K562 (cell line): ENCODE measurements around the gene COL4A2. TPM values are rescaled to one million over a fixed set of nuclear protein-coding genes. Genes with fewer than 3 reads are reported as not detected.

Experiments
- ATAC-seq: fragments of 200-7000 bp; cut with Tn5 transposase; 3 replicates; pipeline ENCODE4 v1.9.1; 2020; ENCODE audit warnings: moderate library complexity
- BruUV-seq: library from RNA; stranded (reverse); fragments of 400-500 nt; replicated peaks from 2 replicates; lab custom pipeline; 2021; lab: Mats Ljungman, UMichigan
- CTCF ChIA-PET: fragments of 300-600 bp; formaldehyde crosslinking; extraction: SDS; loops from one replicate; lab custom pipeline; 2021; ENCODE audit warnings: low intra/inter-chr PET ratio; lab: Yijun Ruan, JAX
- POLR2A ChIA-PET: fragments of 300-600, 350-650 bp; sonication (Branson Sonifier 250); formaldehyde crosslinking; extraction: SDS; loops from one replicate; lab custom pipeline; 2021; ENCODE audit warnings: antibody characterized with exemption, inconsistent platforms; lab: Yijun Ruan, JAX
- DNase-seq, 4 experiments: peaks; one replicate each; pipeline versions ENCODE4 v3.0.0 to v3.0.0-alpha.2; 2011 to 2018; ENCODE audit warnings: low spot score in 3 of 4, mixed read lengths in 3 of 4; ENCODE audit errors: extremely low read depth in 1 of 4
- FAIRE-seq: peaks from 2 replicates; lab custom pipeline; 2011; peaks lifted over from hg19 to GRCh38; lab: Jason Lieb, UNC
- H2AFZ ChIP-seq: 2 replicates; pipeline ENCODE4 v1.6.0; 2011; ENCODE audit warnings: low read depth, low read length, control low read depth, inconsistent platforms
- H3K27ac ChIP-seq: fragments of 200-600 bp; 3 replicates; pipeline ENCODE4 v1.8.0; 2011; ENCODE audit warnings: low read depth, mild to moderate bottlenecking, control low read depth, inconsistent platforms, low read length, moderate library complexity, mixed read lengths; ENCODE audit errors: extremely low read depth
- H3K27me3 ChIP-seq, 2 experiments: fragments of 300-600 bp in 1 of 2; 2 replicates in 1 of 2; 3 replicates in 1 of 2; pipeline versions ENCODE4 v1.6.0 to v1.8.0; 2011; ENCODE audit warnings: inconsistent platforms in 2 of 2, low read length in 2 of 2, mild to moderate bottlenecking in 1 of 2, mixed read lengths in 1 of 2, moderate library complexity in 1 of 2; ENCODE audit not compliant: control insufficient read depth in 2 of 2, insufficient read depth in 2 of 2
- H3K36me3 ChIP-seq: fragments of 300-600 bp; 3 replicates; pipeline ENCODE4 v1.8.0; 2011; ENCODE audit warnings: mild to moderate bottlenecking, low read length, inconsistent platforms; ENCODE audit not compliant: control insufficient read depth, insufficient read depth
- H3K4me1 ChIP-seq, 2 experiments: fragments of 200-600 bp in 1 of 2; replicated peaks in 1 of 2; 2 replicates in 1 of 2; 3 replicates in 1 of 2; pipeline versions ENCODE4 v1.5.1 to v1.8.0; 2011; ENCODE audit warnings: inconsistent platforms in 2 of 2, low read length in 2 of 2, mild to moderate bottlenecking in 1 of 2, mixed read lengths in 1 of 2, moderate library complexity in 1 of 2; ENCODE audit not compliant: control insufficient read depth in 2 of 2, insufficient read depth in 2 of 2
- H3K4me2 ChIP-seq: 2 replicates; pipeline ENCODE4 v1.6.1; 2011; ENCODE audit warnings: low read length, control low read depth, inconsistent platforms, mixed read lengths; ENCODE audit not compliant: insufficient read depth
- H3K4me3 ChIP-seq: fragments of 200-600 bp; sonication (generic), shearing (Covaris generic); 2 replicates; pipeline ENCODE4 v1.5.1; 2016; ENCODE audit warnings: control low read depth, inconsistent platforms
- H3K79me2 ChIP-seq: fragments of 200-600 bp; 3 replicates; pipeline ENCODE4 v1.8.0; 2011; ENCODE audit warnings: low read length, inconsistent platforms; ENCODE audit not compliant: control insufficient read depth, insufficient read depth
- H3K9ac ChIP-seq, 2 experiments: 2 replicates each; pipeline versions ENCODE4 v1.6.0 to v1.6.1; 2011; ENCODE audit warnings: low read depth in 2 of 2, low read length in 2 of 2, control low read depth in 1 of 2, inconsistent platforms in 1 of 2, mild to moderate bottlenecking in 1 of 2, mixed read lengths in 1 of 2; ENCODE audit not compliant: insufficient read depth in 1 of 2
- H3K9me1 ChIP-seq: one replicate; pipeline ENCODE4 v1.6.0; 2011; ENCODE audit warnings: inconsistent platforms, mild to moderate bottlenecking, low read length, moderate library complexity; ENCODE audit not compliant: control insufficient read depth, insufficient read depth
- H3K9me3 ChIP-seq: replicated peaks from 2 replicates; pipeline ENCODE4 v1.5.1; 2011; ENCODE audit warnings: low read depth, low read length, inconsistent platforms; ENCODE audit not compliant: control insufficient read depth, insufficient read depth
- H4K20me1 ChIP-seq: replicated peaks from 2 replicates; pipeline ENCODE4 v1.6.1; 2011; ENCODE audit warnings: low read length, inconsistent platforms, mixed read lengths; ENCODE audit not compliant: control insufficient read depth, insufficient read depth
- CBX8 ChIP-seq: fragments of 200-600 bp; sonication (generic); IDR thresholded peaks from 2 replicates; pipeline ENCODE4 v1.6.1; 2012; ENCODE audit warnings: borderline replicate concordance, mixed run types, low read depth, mild to moderate bottlenecking, moderate library complexity, mixed read lengths, low read length, control low read depth, inconsistent platforms; ENCODE audit not compliant: poor library complexity, severe bottlenecking; ENCODE audit errors: extremely low read depth
- CTBP1 ChIP-seq: fragments of 450-650 bp; IDR thresholded peaks from 2 replicates; pipeline ENCODE4 v1.6.1; 2016; ENCODE audit warnings: borderline replicate concordance
- MTA3 ChIP-seq: fragments of 450-650 bp; formaldehyde crosslinking; IDR thresholded peaks from 2 replicates; pipeline ENCODE4 v1.6.1; 2017; ENCODE audit warnings: mild to moderate bottlenecking, borderline replicate concordance
- STAG1 ChIP-seq: sonication (generic); formaldehyde crosslinking; IDR thresholded peaks from 2 replicates; pipeline ENCODE4 v1.5.0; 2020; ENCODE audit warnings: missing genetic modification reagents, borderline replicate concordance
- ZNF561 ChIP-seq: fragments of 450-650 bp; formaldehyde crosslinking; conservative IDR thresholded peaks from 2 replicates; pipeline ENCODE4 v1.4.0; 2020; ENCODE audit warnings: mild to moderate bottlenecking, moderate library complexity
- WGBS: fragments of 100-300 bp; shearing (Covaris generic); methylation state at CpG from one replicate; pipeline ENCODE4 v1.1.6; 2016; ENCODE audit warnings: low coverage, mixed read lengths; ENCODE audit not compliant: insufficient coverage; ENCODE audit errors: missing lambda C conversion rate; 5-methylcytosine and 5-hydroxymethylcytosine counted together
- in situ Hi-C: fragments of 300-500 bp; cut with MboI; formaldehyde crosslinking; loops from 4 replicates; pipeline ENCODE4 v1.15.0; 2018; ENCODE audit warnings: inconsistent platforms, mixed read lengths
- intact Hi-C: fragments of 100-400 bp; cut with micrococcal nuclease; formaldehyde crosslinking; loops from 2 replicates; pipeline ENCODE4 v1.14.2; 2022
- polyA plus RNA-seq, 8 experiments: library from polyadenylated mRNA; depleted of rRNA in 4 of 8; stranded (reverse) in 5 of 8; unstranded in 3 of 8; fragments of >200 nt; fragmentation: Nextera tagmentation in 2 of 8; fragmentation: Illumina TruSeq in 1 of 8; extraction: Ambion mirVana in 2 of 8; extraction: Trizol in 1 of 8; gene quantifications; 2 replicates each; pipeline versions ENCODE4 v1.2.1 to v1.2.3, GENCODE V29; 2011 to 2014; ENCODE audit warnings: inconsistent platforms in 1 of 8, missing spikeins in 1 of 8
- total RNA-seq, 7 experiments: library from RNA; depleted of rRNA in 6 of 7; stranded (reverse); fragments of >200 nt in 6 of 7; fragmentation: Illumina TruSeq in 2 of 7; extraction: Trizol in 2 of 7; gene quantifications; 2 replicates each; pipeline versions ENCODE4 v1.2.1 to v1.2.3, GENCODE V29; 2011 to 2021; ENCODE audit warnings: low replicate concordance in 1 of 7
- TF ChIP-seq, protein P1 (sequence below): fragments of 200-800 bp; sonication (Bioruptor generic); IDR thresholded peaks from 2 replicates; pipeline ENCODE4 v1.6.1; 2017; ENCODE audit warnings: missing genetic modification characterization, missing compliant biosample characterization

Gene COL4A2
- total and polyA plus RNA-seq, 9 of the 15 experiments (the other 6 are each of a cell fraction or from before 2014, with no cell fraction given): 0.13 to 15.2 (median 8.1) TPM

- Histone ChIP-seq H3K27ac (no peak overlapping the region), H3K4me2 (no peak overlapping the region), H4K20me1 (no peaks in the 10 kb centered on the region)
- POLR2A ChIA-PET: interaction anchor here (0.6 kb wide), 1 partner anchor 244 kb away, joined by 4 read pairs; no protein-coding TSS in a partner anchor
- TF ChIP-seq STAG1 (CRISPR knock-in tag): no peak
- no peak for TF ChIP-seq MTA3
- TF ChIP-seq CBX8: no peak
- no peak for TF ChIP-seq ZNF561 (CRISPR knock-in tag)
- TF ChIP-seq, protein P1, sequence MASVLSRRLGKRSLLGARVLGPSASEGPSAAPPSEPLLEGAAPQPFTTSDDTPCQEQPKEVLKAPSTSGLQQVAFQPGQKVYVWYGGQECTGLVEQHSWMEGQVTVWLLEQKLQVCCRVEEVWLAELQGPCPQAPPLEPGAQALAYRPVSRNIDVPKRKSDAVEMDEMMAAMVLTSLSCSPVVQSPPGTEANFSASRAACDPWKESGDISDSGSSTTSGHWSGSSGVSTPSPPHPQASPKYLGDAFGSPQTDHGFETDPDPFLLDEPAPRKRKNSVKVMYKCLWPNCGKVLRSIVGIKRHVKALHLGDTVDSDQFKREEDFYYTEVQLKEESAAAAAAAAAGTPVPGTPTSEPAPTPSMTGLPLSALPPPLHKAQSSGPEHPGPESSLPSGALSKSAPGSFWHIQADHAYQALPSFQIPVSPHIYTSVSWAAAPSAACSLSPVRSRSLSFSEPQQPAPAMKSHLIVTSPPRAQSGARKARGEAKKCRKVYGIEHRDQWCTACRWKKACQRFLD (CRISPR knock-in tag): no peak
- TF ChIP-seq CTBP1: no peak
- TF ChIP-seq, all 486 proteins: peak for 0
- Histone ChIP-seq H2AFZ (no peak overlapping the region), H3K4me1 (peaks cover 30 to 38% of the 10 kb centered on the region in 2 experiments), H3K4me3 (no peak overlapping the region), H3K9me3 (no peaks in the 10 kb centered on the region), H3K27me3 (peaks cover 0 to 8% of the 10 kb centered on the region in 2 experiments; a peak in 2 of 5 replicates), H3K9ac (no peak overlapping the region), H3K79me2 (no peaks in the 10 kb centered on the region), H3K9me1 (no peaks in the 10 kb centered on the region), H3K36me3 (no peaks in the 10 kb centered on the region)
- CTCF ChIA-PET: no interaction called here
- ATAC-seq (no peak), FAIRE-seq (no peak), DNase-seq (no peak)
- BruUV-seq: no TSS peak
- 48% methylated on average over 9 of the region's 14 CpGs for WGBS
- intact Hi-C loops (no loop called here), in situ Hi-C loops (no loop called here)
Observed at GRCh38 chr13:110472904-110473563, 165.9 kb downstream of the COL4A2 start.
